GM12878 (cell line): ENCODE measurements around the gene TEKT5. TPM values are rescaled to one million over a fixed set of nuclear protein-coding genes. Genes with fewer than 3 reads are reported as not detected.

Source experiments
- ATAC-seq: fragments of 200-7000 bp; cut with Tn5 transposase; 3 replicates; pipeline ENCODE4 v1.9.1; 2020; ENCODE audit warnings: mild to moderate bottlenecking, moderate library complexity
- BruUV-seq: library from RNA; stranded (reverse); fragments of 400-500 nt; replicated peaks from 2 replicates; lab custom pipeline; 2021; lab: Mats Ljungman, UMichigan
- CTCF ChIA-PET: fragments of 300-600 bp; sonication (Branson Sonifier 250); formaldehyde crosslinking; extraction: SDS; loops from one replicate; lab custom pipeline; 2021; ENCODE audit warnings: inconsistent platforms; lab: Yijun Ruan, JAX
- POLR2A ChIA-PET: fragments of 350-600 bp; formaldehyde crosslinking; extraction: SDS; loops from one replicate; lab custom pipeline; 2021; ENCODE audit warnings: inconsistent platforms; lab: Charles Lee
- RAD21 ChIA-PET: fragments of 300-600 bp; sonication (Branson Sonifier 250); formaldehyde crosslinking; loops from one replicate; lab custom pipeline; 2023; ENCODE audit warnings: antibody characterized with exemption; ENCODE audit not compliant: unreplicated experiment; lab: Charles Lee
- SMC1A ChIA-PET: fragments of 300-600 bp; sonication (Branson Sonifier 250); formaldehyde crosslinking; loops from one replicate; lab custom pipeline; 2023; ENCODE audit not compliant: unreplicated experiment, uncharacterized antibody; lab: Charles Lee
- DNase-seq: peaks from one replicate; pipeline ENCODE4 v3.0.0-alpha.2; 2011; ENCODE audit warnings: low read depth, low spot score
- FAIRE-seq: peaks from 3 replicates; lab custom pipeline; 2011; peaks lifted over from hg19 to GRCh38; lab: Jason Lieb, UNC
- H2AFZ ChIP-seq: 2 replicates; pipeline ENCODE4 v1.6.0; 2011; ENCODE audit warnings: low read depth, low read length, control low read depth; ENCODE audit not compliant: control insufficient read depth
- H3K27ac ChIP-seq: 2 replicates; pipeline ENCODE4 v1.5.1; 2011; ENCODE audit warnings: control low read depth; ENCODE audit not compliant: control insufficient read depth, insufficient read depth
- H3K27me3 ChIP-seq, 2 experiments: replicated peaks in 1 of 2; 2 replicates each; pipeline versions ENCODE4 v1.6.0 to v1.6.1; 2011; ENCODE audit warnings: low read length in 1 of 2; ENCODE audit not compliant: control insufficient read depth in 2 of 2, insufficient read depth in 2 of 2
- H3K36me3 ChIP-seq, 2 experiments: 2 replicates each; pipeline ENCODE4 v1.5.1; 2011; ENCODE audit warnings: low read length in 1 of 2; ENCODE audit not compliant: control insufficient read depth in 2 of 2, insufficient read depth in 2 of 2
- H3K4me1 ChIP-seq: 2 replicates; pipeline ENCODE4 v1.6.1; 2011; ENCODE audit warnings: mild to moderate bottlenecking, low read length, moderate library complexity, mixed read lengths; ENCODE audit not compliant: control insufficient read depth, insufficient read depth
- H3K4me2 ChIP-seq: 2 replicates; pipeline ENCODE4 v1.6.0; 2011; ENCODE audit warnings: control low read depth; ENCODE audit not compliant: control insufficient read depth, insufficient read depth
- H3K4me3 ChIP-seq: fragments of 200-600 bp; sonication (generic); 2 replicates; pipeline ENCODE4 v1.5.1; 2016
- H3K79me2 ChIP-seq: 2 replicates; pipeline ENCODE4 v1.6.0; 2011; ENCODE audit warnings: low read length; ENCODE audit not compliant: control insufficient read depth, insufficient read depth
- H3K9ac ChIP-seq: 2 replicates; pipeline ENCODE4 v1.8.0; 2011; ENCODE audit warnings: low read length, control low read depth, mixed read lengths; ENCODE audit not compliant: control insufficient read depth, insufficient read depth
- H3K9me3 ChIP-seq: replicated peaks from 3 replicates; pipeline ENCODE4 v1.5.1; 2011; ENCODE audit warnings: mild to moderate bottlenecking, low read length; ENCODE audit not compliant: control insufficient read depth, insufficient read depth
- H4K20me1 ChIP-seq: 2 replicates; pipeline ENCODE4 v1.6.0; 2011; ENCODE audit not compliant: control insufficient read depth, insufficient read depth
- IKZF1 ChIP-seq: fragments of 450-650 bp; conservative IDR thresholded peaks from 2 replicates; pipeline ENCODE4 v1.6.1; 2017; ENCODE audit warnings: antibody characterized with exemption, mild to moderate bottlenecking
- KLF5 ChIP-seq: fragments of 450-650 bp; IDR thresholded peaks from 2 replicates; pipeline ENCODE4 v1.6.1; 2014; ENCODE audit warnings: mild to moderate bottlenecking; ENCODE audit not compliant: partially characterized antibody
- MTA2 ChIP-seq: fragments of 450-650 bp; IDR thresholded peaks from 2 replicates; pipeline ENCODE4 v1.6.1; 2016; ENCODE audit warnings: low read depth, mild to moderate bottlenecking, moderate library complexity
- MYC ChIP-seq: IDR thresholded peaks from 2 replicates; pipeline ENCODE4 v1.6.1; 2011; ENCODE audit warnings: mild to moderate bottlenecking, low read length, moderate library complexity, inconsistent platforms; ENCODE audit not compliant: insufficient read depth, insufficient replicate concordance, insufficient read length, severe bottlenecking
- POLR2AphosphoS5 ChIP-seq: IDR thresholded peaks from 2 replicates; pipeline ENCODE4 v1.6.1; 2011; ENCODE audit warnings: mild to moderate bottlenecking, low read length, inconsistent platforms
- SRF ChIP-seq, 2 experiments: IDR thresholded peaks; 2 replicates each; pipeline ENCODE4 v1.6.1; 2011; ENCODE audit warnings: low read depth in 2 of 2, low read length in 2 of 2, mild to moderate bottlenecking in 1 of 2, moderate library complexity in 1 of 2
- TAF1 ChIP-seq: IDR thresholded peaks from 2 replicates; pipeline ENCODE4 v1.6.1; 2011; ENCODE audit warnings: mild to moderate bottlenecking, low read depth, low read length, borderline replicate concordance
- WGBS: methylation state at CpG from one replicate; pipeline ENCODE4 v1.1.6; 2016; ENCODE audit warnings: low lambda C conversion rate; ENCODE audit not compliant: insufficient replicate concordance, insufficient coverage; ENCODE audit errors: missing lambda C conversion rate; 5-methylcytosine and 5-hydroxymethylcytosine counted together
- in situ Hi-C: fragments of 300-500 bp; cut with MboI; formaldehyde crosslinking; loops from 9 replicates; pipeline ENCODE4 v1.14.3; 2018; ENCODE audit warnings: mixed read lengths
- intact Hi-C: fragments of 100-400 bp; cut with micrococcal nuclease; formaldehyde crosslinking; loops from one replicate; pipeline ENCODE4 v1.14.2; 2022; ENCODE audit not compliant: unreplicated experiment
- polyA plus RNA-seq, 11 experiments: library from polyadenylated mRNA; depleted of rRNA in 4 of 11; unstranded in 6 of 11; stranded (reverse) in 5 of 11; fragments of >200 nt; fragmentation: Nextera tagmentation in 4 of 11; fragmentation: Illumina TruSeq in 1 of 11; extraction: Ambion mirVana in 4 of 11; extraction: Trizol in 1 of 11; gene quantifications; 1 replicate in 1 of 11; 2 replicates in 10 of 11; pipeline versions ENCODE4 v1.2.1 to v1.2.3, GENCODE V29; 2011 to 2016; ENCODE audit warnings: inconsistent platforms in 2 of 11, missing spikeins in 2 of 11, low read depth in 1 of 11
- total RNA-seq, 4 experiments: library from RNA; depleted of rRNA in 3 of 4; stranded (reverse); fragments of >200 nt in 3 of 4; fragmentation: Illumina TruSeq in 1 of 4; extraction: Trizol in 1 of 4; gene quantifications; 2 replicates each; pipeline versions ENCODE4 v1.2.1 to v1.2.3, GENCODE V29; 2013 to 2021
- TF ChIP-seq, protein P1 (sequence below): fragments of 450-650 bp; formaldehyde crosslinking; IDR thresholded peaks from 2 replicates; pipeline ENCODE4 v1.4.0; 2022; ENCODE audit warnings: mild to moderate bottlenecking, moderate library complexity
- TF ChIP-seq, protein P2 (sequence below): IDR thresholded peaks from 2 replicates; pipeline ENCODE4 v1.6.1; 2012; ENCODE audit warnings: mild to moderate bottlenecking, low read depth, low read length
- TF ChIP-seq, protein P3 (sequence below): fragments of 150-350 bp; IDR thresholded peaks from 2 replicates; pipeline ENCODE4 v1.6.1; 2016; ENCODE audit warnings: low read depth, low read length

TEKT5 gene
- total and polyA plus RNA-seq, 10 of the 15 experiments (the other 5 are each of a cell fraction or from before 2014, with no cell fraction given), result 0.19 to 2.2 (median 0.68) TPM; not detected in 1

DNA sequence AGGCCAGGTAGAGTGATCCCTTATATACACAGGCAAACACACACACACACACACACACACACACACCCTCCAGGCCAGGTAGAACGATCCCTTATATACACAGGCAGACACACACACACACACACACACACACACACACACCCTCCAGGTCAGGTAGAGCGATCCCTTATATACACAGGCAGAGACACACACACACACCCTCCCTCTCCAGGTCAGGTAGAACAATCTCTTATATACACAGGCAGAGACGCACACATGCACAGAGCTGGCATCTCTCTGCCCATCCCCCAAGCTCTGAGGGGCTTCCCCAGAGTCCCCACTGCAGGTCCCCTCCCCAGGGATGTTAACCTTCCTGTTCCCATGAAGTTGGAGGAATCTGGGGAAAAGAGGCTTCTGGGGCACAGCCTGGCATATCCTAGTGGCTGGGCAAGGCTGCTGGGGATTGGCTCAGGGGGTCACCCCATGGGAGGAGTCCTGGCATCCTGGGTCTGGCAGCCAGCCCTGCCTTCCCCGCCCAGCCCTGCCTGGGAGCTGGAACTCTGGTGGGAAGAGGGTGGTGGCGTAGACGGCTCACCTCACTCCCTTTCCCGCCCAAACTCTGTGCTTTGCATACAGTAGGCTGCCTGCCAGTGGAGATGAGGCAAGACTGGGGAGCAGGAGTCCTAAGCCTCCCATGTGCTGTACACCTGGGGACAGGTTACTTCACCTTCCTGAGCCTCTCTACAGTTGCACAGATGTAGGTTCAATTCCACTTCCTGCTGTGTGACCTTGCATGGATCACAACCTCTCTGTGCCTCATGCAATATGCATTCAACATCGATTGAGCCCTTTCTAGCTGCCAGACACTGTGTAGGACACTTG lies 41.8 kb downstream of the TEKT5 start:
- BruUV-seq, result no TSS peak
- intact Hi-C loops, result no loop called here
- no peak for FAIRE-seq
- TF ChIP-seq MTA2, result no peak
- TF ChIP-seq MYC, result no peak
- no peak for TF ChIP-seq SRF (IDR thresholded peaks at IDR 0.05; ENCODE audit: low read depth in 2 of 2, low read length in 2 of 2)
- TF ChIP-seq KLF5, result no peak
- no peak for TF ChIP-seq TAF1
- TF ChIP-seq, protein P1, sequence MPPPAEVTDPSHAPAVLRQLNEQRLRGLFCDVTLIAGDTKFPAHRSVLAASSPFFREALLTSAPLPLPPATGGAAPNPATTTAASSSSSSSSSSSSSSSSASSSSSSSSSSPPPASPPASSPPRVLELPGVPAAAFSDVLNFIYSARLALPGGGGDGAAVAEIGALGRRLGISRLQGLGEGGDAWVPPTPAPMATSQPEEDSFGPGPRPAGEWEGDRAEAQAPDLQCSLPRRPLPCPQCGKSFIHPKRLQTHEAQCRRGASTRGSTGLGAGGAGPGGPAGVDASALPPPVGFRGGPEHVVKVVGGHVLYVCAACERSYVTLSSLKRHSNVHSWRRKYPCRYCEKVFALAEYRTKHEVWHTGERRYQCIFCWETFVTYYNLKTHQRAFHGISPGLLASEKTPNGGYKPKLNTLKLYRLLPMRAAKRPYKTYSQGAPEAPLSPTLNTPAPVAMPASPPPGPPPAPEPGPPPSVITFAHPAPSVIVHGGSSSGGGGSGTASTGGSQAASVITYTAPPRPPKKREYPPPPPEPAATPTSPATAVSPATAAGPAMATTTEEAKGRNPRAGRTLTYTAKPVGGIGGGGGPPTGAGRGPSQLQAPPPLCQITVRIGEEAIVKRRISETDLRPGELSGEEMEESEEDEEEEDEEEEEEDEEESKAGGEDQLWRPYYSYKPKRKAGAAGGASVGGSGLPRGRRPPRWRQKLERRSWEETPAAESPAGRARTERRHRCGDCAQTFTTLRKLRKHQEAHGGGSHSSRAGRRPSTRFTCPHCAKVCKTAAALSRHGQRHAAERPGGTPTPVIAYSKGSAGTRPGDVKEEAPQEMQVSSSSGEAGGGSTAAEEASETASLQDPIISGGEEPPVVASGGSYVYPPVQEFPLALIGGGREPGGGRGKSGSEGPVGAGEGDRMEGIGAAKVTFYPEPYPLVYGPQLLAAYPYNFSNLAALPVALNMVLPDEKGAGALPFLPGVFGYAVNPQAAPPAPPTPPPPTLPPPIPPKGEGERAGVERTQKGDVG (CRISPR knock-in tag), result no peak
- TF ChIP-seq, protein P2, sequence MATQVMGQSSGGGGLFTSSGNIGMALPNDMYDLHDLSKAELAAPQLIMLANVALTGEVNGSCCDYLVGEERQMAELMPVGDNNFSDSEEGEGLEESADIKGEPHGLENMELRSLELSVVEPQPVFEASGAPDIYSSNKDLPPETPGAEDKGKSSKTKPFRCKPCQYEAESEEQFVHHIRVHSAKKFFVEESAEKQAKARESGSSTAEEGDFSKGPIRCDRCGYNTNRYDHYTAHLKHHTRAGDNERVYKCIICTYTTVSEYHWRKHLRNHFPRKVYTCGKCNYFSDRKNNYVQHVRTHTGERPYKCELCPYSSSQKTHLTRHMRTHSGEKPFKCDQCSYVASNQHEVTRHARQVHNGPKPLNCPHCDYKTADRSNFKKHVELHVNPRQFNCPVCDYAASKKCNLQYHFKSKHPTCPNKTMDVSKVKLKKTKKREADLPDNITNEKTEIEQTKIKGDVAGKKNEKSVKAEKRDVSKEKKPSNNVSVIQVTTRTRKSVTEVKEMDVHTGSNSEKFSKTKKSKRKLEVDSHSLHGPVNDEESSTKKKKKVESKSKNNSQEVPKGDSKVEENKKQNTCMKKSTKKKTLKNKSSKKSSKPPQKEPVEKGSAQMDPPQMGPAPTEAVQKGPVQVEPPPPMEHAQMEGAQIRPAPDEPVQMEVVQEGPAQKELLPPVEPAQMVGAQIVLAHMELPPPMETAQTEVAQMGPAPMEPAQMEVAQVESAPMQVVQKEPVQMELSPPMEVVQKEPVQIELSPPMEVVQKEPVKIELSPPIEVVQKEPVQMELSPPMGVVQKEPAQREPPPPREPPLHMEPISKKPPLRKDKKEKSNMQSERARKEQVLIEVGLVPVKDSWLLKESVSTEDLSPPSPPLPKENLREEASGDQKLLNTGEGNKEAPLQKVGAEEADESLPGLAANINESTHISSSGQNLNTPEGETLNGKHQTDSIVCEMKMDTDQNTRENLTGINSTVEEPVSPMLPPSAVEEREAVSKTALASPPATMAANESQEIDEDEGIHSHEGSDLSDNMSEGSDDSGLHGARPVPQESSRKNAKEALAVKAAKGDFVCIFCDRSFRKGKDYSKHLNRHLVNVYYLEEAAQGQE, result no peak
- no peak for TF ChIP-seq POLR2AphosphoS5
- TF ChIP-seq, protein P3, sequence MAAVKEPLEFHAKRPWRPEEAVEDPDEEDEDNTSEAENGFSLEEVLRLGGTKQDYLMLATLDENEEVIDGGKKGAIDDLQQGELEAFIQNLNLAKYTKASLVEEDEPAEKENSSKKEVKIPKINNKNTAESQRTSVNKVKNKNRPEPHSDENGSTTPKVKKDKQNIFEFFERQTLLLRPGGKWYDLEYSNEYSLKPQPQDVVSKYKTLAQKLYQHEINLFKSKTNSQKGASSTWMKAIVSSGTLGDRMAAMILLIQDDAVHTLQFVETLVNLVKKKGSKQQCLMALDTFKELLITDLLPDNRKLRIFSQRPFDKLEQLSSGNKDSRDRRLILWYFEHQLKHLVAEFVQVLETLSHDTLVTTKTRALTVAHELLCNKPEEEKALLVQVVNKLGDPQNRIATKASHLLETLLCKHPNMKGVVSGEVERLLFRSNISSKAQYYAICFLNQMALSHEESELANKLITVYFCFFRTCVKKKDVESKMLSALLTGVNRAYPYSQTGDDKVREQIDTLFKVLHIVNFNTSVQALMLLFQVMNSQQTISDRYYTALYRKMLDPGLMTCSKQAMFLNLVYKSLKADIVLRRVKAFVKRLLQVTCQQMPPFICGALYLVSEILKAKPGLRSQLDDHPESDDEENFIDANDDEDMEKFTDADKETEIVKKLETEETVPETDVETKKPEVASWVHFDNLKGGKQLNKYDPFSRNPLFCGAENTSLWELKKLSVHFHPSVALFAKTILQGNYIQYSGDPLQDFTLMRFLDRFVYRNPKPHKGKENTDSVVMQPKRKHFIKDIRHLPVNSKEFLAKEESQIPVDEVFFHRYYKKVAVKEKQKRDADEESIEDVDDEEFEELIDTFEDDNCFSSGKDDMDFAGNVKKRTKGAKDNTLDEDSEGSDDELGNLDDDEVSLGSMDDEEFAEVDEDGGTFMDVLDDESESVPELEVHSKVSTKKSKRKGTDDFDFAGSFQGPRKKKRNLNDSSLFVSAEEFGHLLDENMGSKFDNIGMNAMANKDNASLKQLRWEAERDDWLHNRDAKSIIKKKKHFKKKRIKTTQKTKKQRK, result no peak
- TF ChIP-seq IKZF1, result no peak

More for the DNA sequence above, 41.8 kb downstream of the TEKT5 start:
- Histone ChIP-seq H3K9ac (no peak overlapping the region), H3K27ac (no peak overlapping the region), H3K4me1 (peaks cover 4% of the 10 kb centered on the region; the same call in 1 of the 2 replicates), H3K4me2 (no peak overlapping the region), H3K9me3 (no peaks in the 10 kb centered on the region), H3K79me2 (no peaks in the 10 kb centered on the region), H3K36me3 (no peaks in the 10 kb centered on the region), H3K4me3 (no peak overlapping the region), H2AFZ (no peak overlapping the region), H3K27me3 (no peaks in the 10 kb centered on the region), H4K20me1 (no peaks in the 10 kb centered on the region)
- ChIA-PET SMC1A (no interaction called here), CTCF (no interaction called here), POLR2A (no interaction called here), RAD21 (no interaction called here)
- no peak; the same call in 2 of the 3 replicates for ATAC-seq
- 52% methylated on average over 7 of the region's 8 CpGs for WGBS
- DNase-seq, result no peak
- in situ Hi-C loops, result no loop called here
